Measurements from ENCODE around the gene ANKMY1. TPM values are rescaled to one million over a fixed set of nuclear protein-coding genes. Genes with fewer than 3 reads are reported as not detected.

Gene ANKMY1
- total and polyA plus RNA-seq, 2 experiments from 2014 or later: 5.1 to 10.1 TPM

GRCh38 chr2:240436683-240437550 lies 120.9 kb downstream of the ANKMY1 start:
- Histone ChIP-seq H3K4me2 (ENCODE audit: unreplicated experiment) (peak overlapping the region; percentile 87), H3F3A (ENCODE audit: insufficient read depth) (no peaks in the 10 kb centered on the region), H3K9me3 (ENCODE audit: low read depth) (no peaks in the 10 kb centered on the region), H3K36me3 (ENCODE audit: low read depth) (no peaks in the 10 kb centered on the region), H3K4me1 (ENCODE audit: insufficient read depth) (peaks cover 10% of the 10 kb centered on the region), H3K79me2 (ENCODE audit: insufficient read depth) (peaks cover 39% of the 10 kb centered on the region), H2AFZ (peak overlapping the region; percentile 72; the same call in 1 of the 2 replicates), H3K4me3 (peak overlapping the region; percentile 84), H3K9ac (peak overlapping the region; percentile 88), H3K9me2 (ENCODE audit: insufficient read depth) (no peaks in the 10 kb centered on the region), H4K20me1 (ENCODE audit: insufficient read depth) (no peaks in the 10 kb centered on the region), H3K27me3 (replicated peaks; ENCODE audit: insufficient read depth) (no peaks in the 10 kb centered on the region), H3K27ac (no peak overlapping the region)
- peak; percentile 62 for DNase-seq
- in situ Hi-C loops (cut with MboI): loop anchor here (5.0 kb wide), 1 partner anchor 205 kb away; no protein-coding TSS in a partner anchor
- WGBS, 2 experiments (ENCODE audit: low coverage in 1 of 2, low lambda C conversion rate in 2 of 2, missing lambda C conversion rate in 2 of 2): 23 to 26% methylated on average over 43 to 45 of the region's 45 CpGs
- TF ChIP-seq EZH2 (IDR thresholded peaks at IDR 0.05; ENCODE audit: insufficient read depth, poor library complexity, severe bottlenecking): no peak
- no peak for TF ChIP-seq EZH2phosphoT487 (IDR thresholded peaks at IDR 0.05; ENCODE audit: insufficient read depth, low read depth)

- no peaks in the 10 kb centered on the region for H4K20me1 ChIP-seq (ENCODE audit: insufficient read depth)
- peak overlapping the region; percentile 84 for H3K4me3 ChIP-seq
- H3K27me3 ChIP-seq (replicated peaks; ENCODE audit: insufficient read depth): no peaks in the 10 kb centered on the region
- WGBS, 2 experiments (ENCODE audit: low coverage in 1 of 2, low lambda C conversion rate in 2 of 2, missing lambda C conversion rate in 2 of 2): 1% methylated on average over 31 to 37 of the region's 88 CpGs
- H3K9me2 ChIP-seq (ENCODE audit: insufficient read depth): no peaks in the 10 kb centered on the region
- H3K4me2 ChIP-seq (ENCODE audit: unreplicated experiment): peak overlapping the region; percentile 87
- H3K9me3 ChIP-seq (ENCODE audit: low read depth): no peaks in the 10 kb centered on the region
- in situ Hi-C loops (cut with MboI): loop anchor here (5.0 kb wide), 1 partner anchor 204 kb away; no protein-coding TSS in a partner anchor
- H3F3A ChIP-seq (ENCODE audit: insufficient read depth): no peaks in the 10 kb centered on the region
- peak overlapping the region; percentile 69 for H3K27ac ChIP-seq
- peak overlapping the region; percentile 72 for H2AFZ ChIP-seq
- peak; percentile 61 for DNase-seq
- peaks cover 39% of the 10 kb centered on the region for H3K79me2 ChIP-seq (ENCODE audit: insufficient read depth)
- H3K36me3 ChIP-seq (ENCODE audit: low read depth): no peaks in the 10 kb centered on the region
- TF ChIP-seq EZH2phosphoT487 (IDR thresholded peaks at IDR 0.05; ENCODE audit: insufficient read depth, low read depth): no peak
- TF ChIP-seq EZH2 (IDR thresholded peaks at IDR 0.05; ENCODE audit: insufficient read depth, poor library complexity, severe bottlenecking): no peak
- H3K9ac ChIP-seq: peak overlapping the region; percentile 88
- peaks cover 10% of the 10 kb centered on the region for H3K4me1 ChIP-seq (ENCODE audit: insufficient read depth)
Measured at GRCh38 chr2:240435948-240436682, 121.7 kb downstream of the ANKMY1 start.

GRCh38 chr2:240435457-240435947 lies 122.3 kb downstream of the ANKMY1 start, which contains the start of gene GPC1:
Gene GPC1, plus strand, starts transcription at chr2:240435663. Its CDS starts 256 bp downstream, at chr2:240435919.
- peaks cover 10% of the 10 kb centered on the region for H3K4me1 ChIP-seq (ENCODE audit: insufficient read depth)
- no peaks in the 10 kb centered on the region for H3K36me3 ChIP-seq (ENCODE audit: low read depth)
- H2AFZ ChIP-seq: peak within 1 kb of the TSS; percentile 84
- peak within 1 kb of the TSS; percentile 89 for H3K27ac ChIP-seq
- H3K9me2 ChIP-seq (ENCODE audit: insufficient read depth): no peaks in the 10 kb centered on the region
- H3K9ac ChIP-seq: peak within 1 kb of the TSS; percentile 89
- TF ChIP-seq EZH2 (IDR thresholded peaks at IDR 0.05; ENCODE audit: insufficient read depth, poor library complexity, severe bottlenecking) (no peak), EZH2phosphoT487 (IDR thresholded peaks at IDR 0.05; ENCODE audit: insufficient read depth, low read depth) (no peak)
- peaks cover 39% of the 10 kb centered on the region for H3K79me2 ChIP-seq (ENCODE audit: insufficient read depth)
- H3F3A ChIP-seq (ENCODE audit: insufficient read depth): no peaks in the 10 kb centered on the region
- peak; percentile 90 for DNase-seq
- H3K4me3 ChIP-seq: peak within 1 kb of the TSS; percentile 94
- no peaks in the 10 kb centered on the region for H3K9me3 ChIP-seq (ENCODE audit: low read depth)
- H4K20me1 ChIP-seq (ENCODE audit: insufficient read depth): no peaks in the 10 kb centered on the region
- no peaks in the 10 kb centered on the region for H3K27me3 ChIP-seq (replicated peaks; ENCODE audit: insufficient read depth)
- in situ Hi-C loops (cut with MboI): loop anchor here (5.0 kb wide), 1 partner anchor 203 kb away; no protein-coding TSS in a partner anchor
- H3K4me2 ChIP-seq (ENCODE audit: unreplicated experiment): peak within 1 kb of the TSS; percentile 93
- 1 to 2% methylated on average over 26 to 28 of the region's 77 CpGs for WGBS, 2 experiments (ENCODE audit: low coverage in 1 of 2, low lambda C conversion rate in 2 of 2, missing lambda C conversion rate in 2 of 2)
